Lung (tissue), 12 donors: ENCODE results near the gene PHF21B. TPM values are rescaled to one million over a fixed set of nuclear protein-coding genes. Genes with fewer than 3 reads are reported as not detected.

Source experiments
- ATAC-seq: fragments of 200-7000 bp; cut with Tn5 transposase; one replicate; pipeline ENCODE4 v1.9.1; 2020; ENCODE audit warnings: moderate number of reproducible peaks; ENCODE audit not compliant: insufficient read depth, low FRiP score
- DNase-seq, 3 donors: peaks; one replicate each; pipeline ENCODE4 v3.0.0-alpha.2; 2013 to 2017
- H3K27ac ChIP-seq, 2 donors: one replicate each; pipeline ENCODE4 v1.5.1; 2013; ENCODE audit warnings: mild to moderate bottlenecking in 2 of 2, moderate library complexity in 2 of 2, control low read depth in 1 of 2, inconsistent platforms in 1 of 2, low read depth in 1 of 2, low read length in 1 of 2
- H3K27me3 ChIP-seq, 3 donors: one replicate each; pipeline ENCODE4 v1.5.1; 2013; ENCODE audit warnings: low read length in 2 of 3; ENCODE audit not compliant: control insufficient read depth in 3 of 3, insufficient read depth in 3 of 3
- H3K36me3 ChIP-seq, 4 donors: one replicate each; pipeline ENCODE4 v1.5.1; 2013; ENCODE audit warnings: low read length in 4 of 4, mild to moderate bottlenecking in 1 of 4, moderate library complexity in 1 of 4; ENCODE audit not compliant: control insufficient read depth in 4 of 4, insufficient read depth in 4 of 4
- H3K4me1 ChIP-seq, 5 donors: one replicate each; pipeline ENCODE4 v1.5.1; 2013; ENCODE audit warnings: low read length in 5 of 5, mild to moderate bottlenecking in 2 of 5, moderate library complexity in 1 of 5; ENCODE audit not compliant: control insufficient read depth in 5 of 5, insufficient read depth in 5 of 5
- H3K4me3 ChIP-seq: one replicate; pipeline ENCODE4 v1.5.1; 2013; ENCODE audit warnings: mild to moderate bottlenecking, control low read depth, moderate library complexity
- H3K9ac ChIP-seq, 2 donors: one replicate each; pipeline ENCODE4 v1.5.1; 2013; ENCODE audit warnings: low read length in 2 of 2, control low read depth in 1 of 2; ENCODE audit not compliant: insufficient read depth in 1 of 2
- H3K9me3 ChIP-seq, 4 donors: one replicate each; pipeline ENCODE4 v1.5.1; 2013; ENCODE audit warnings: low read length in 3 of 4, mild to moderate bottlenecking in 1 of 4, moderate library complexity in 1 of 4; ENCODE audit not compliant: control insufficient read depth in 4 of 4, insufficient read depth in 3 of 4
- CTCF ChIP-seq: IDR thresholded peaks from 2 replicates; pipeline ENCODE4 v1.5.1; 2012; ENCODE audit warnings: mild to moderate bottlenecking; ENCODE audit errors: control extremely low read depth, extremely low read depth
- WGBS, 2 donors: extraction: QIAGEN DNeasy Blood & Tissue Kit; methylation state at CpG; one replicate each; pipeline ENCODE4 v1.1.7; 2013; 5-methylcytosine and 5-hydroxymethylcytosine counted together
- polyA plus RNA-seq, 2 donors: library from polyadenylated mRNA; stranded (reverse); fragments of 200-250 nt; gene quantifications; one replicate each; pipeline ENCODE4 v1.2.1, GENCODE V29; 2013
- total RNA-seq, 2 donors: library from RNA; depleted of rRNA in 1 of 2; stranded (reverse); fragments of >200 nt in 1 of 2; gene quantifications; one replicate each; pipeline ENCODE4 v1.2.1, GENCODE V29; 2014 to 2021
- donor health status: control.
- donor health status: control.
- donor health status: Bipolar disorder and iron deficiency.
- donor health status: healthy.
- donor health status: DM: yes; HTN: yes; CAD: no.

The PHF21B gene
- total and polyA plus RNA-seq, 4 donors, result 0.03 to 0.43 (median 0.26) TPM

DNA sequence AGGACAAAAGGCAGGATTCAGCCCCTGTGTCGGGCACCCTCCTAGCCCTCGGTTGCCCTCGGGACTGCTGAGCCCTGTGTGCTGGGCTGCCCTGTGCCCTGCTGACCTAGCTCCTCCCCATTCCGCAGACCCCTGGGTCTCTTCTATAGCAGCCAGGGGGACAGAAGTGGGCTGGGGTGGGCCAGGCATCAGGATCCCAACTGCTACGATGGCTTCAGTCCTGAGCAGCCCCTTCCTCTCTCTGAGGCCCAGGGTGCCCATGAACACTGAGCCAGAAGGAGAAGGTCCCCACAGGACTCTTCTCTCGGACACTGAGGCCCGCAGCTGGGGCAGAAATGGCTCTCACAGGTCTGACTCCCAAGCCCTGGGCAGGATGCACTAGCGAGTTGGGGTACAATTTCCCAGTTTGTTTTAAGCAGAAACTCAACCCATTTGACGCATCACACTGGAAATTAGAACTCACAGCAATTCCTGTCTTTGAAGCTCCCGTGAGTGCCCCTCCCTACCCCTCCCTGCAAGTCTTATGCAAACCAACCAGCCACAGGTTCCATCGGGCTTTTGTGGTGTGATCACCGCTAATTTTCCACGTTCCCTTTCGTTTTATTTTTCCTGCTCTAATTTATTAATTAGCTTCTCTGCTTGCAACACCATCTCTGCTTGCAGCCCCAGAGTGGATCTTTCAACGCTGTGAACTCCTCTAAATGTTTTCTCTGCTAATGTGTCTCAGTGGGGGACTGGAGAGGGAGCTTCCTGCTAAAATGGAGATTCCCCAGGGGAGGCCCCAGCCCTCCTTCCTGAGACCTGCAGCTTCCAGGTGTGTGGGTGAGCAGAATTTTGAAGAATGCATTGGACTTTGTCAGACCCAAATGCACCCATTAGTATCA, 56.7 kb downstream of the PHF21B start:
- no peak for ATAC-seq
- H3K27ac ChIP-seq, result no peak overlapping the region
- H3K9ac ChIP-seq, result no peak overlapping the region
- 44 to 46% methylated on average over 15 of the region's 15 CpGs for WGBS, 2 donors
- no peaks in the 10 kb centered on the region for H3K36me3 ChIP-seq
- no peak for DNase-seq
- no peaks in the 10 kb centered on the region for H3K4me1 ChIP-seq
- no peak overlapping the region for H3K4me3 ChIP-seq
- H3K9me3 ChIP-seq, result peaks cover 0 to 6% (median 0%) of the 10 kb centered on the region in 4 donors
- no peaks in the 10 kb centered on the region for H3K27me3 ChIP-seq
- TF ChIP-seq CTCF, result no peak

GRCh38 chr22:44951510-44951816, 58.3 kb downstream of the PHF21B start:
- H3K27me3 ChIP-seq, result no peaks in the 10 kb centered on the region
- H3K9me3 ChIP-seq, result peaks cover 0 to 6% (median 0%) of the 10 kb centered on the region in 4 donors
- no peak overlapping the region for H3K27ac ChIP-seq
- DNase-seq (no peak), ATAC-seq (no peak)
- H3K4me3 ChIP-seq, result no peak overlapping the region
- H3K9ac ChIP-seq, result no peak overlapping the region
- no peak for TF ChIP-seq CTCF
- H3K36me3 ChIP-seq, result no peaks in the 10 kb centered on the region
- H3K4me1 ChIP-seq, result no peaks in the 10 kb centered on the region

DNA sequence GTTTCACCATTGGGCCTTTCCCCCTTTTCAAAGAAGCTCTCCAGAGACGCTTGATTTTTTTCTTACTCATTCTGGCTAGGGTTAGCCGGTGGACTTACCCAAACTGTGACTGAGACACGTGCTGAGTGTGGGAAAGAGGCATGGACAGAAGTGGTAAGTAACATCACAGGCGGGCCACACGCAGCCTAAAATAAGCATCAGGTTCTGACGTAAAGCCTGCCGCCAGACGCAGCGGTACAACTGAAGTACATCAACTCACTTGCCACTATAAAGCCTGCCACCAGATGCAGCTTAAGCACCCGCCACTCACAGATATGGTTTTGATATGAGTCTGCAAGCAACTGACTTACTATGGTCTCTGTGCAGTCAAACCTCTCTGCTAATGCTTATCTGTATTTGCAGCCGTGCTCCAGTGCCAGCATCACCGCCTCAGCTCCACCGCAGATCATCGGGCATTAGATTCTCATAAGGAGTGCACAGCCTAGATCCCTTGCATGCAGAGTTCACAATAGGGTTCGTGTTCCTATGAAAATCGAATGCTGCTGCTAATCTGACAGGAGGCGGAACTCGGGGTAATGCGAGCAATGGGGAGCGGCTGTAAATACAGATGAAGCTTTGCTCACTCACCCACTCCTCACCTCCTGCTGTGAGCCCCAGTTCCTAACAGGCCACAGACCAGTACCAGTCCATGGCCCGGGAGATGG, 58.8 kb downstream of the PHF21B start:
- peaks cover 0 to 6% (median 0%) of the 10 kb centered on the region in 4 donors for H3K9me3 ChIP-seq
- H3K27ac ChIP-seq, result no peak overlapping the region
- H3K27me3 ChIP-seq, result no peaks in the 10 kb centered on the region
- no peak overlapping the region for H3K9ac ChIP-seq
- ATAC-seq (no peak), DNase-seq (no peak)
- 93 to 94% methylated on average over 21 of the region's 21 CpGs for WGBS, 2 donors
- H3K4me3 ChIP-seq, result no peak overlapping the region
- no peaks in the 10 kb centered on the region for H3K36me3 ChIP-seq
- no peak for TF ChIP-seq CTCF
- H3K4me1 ChIP-seq, result no peaks in the 10 kb centered on the region
